Fibroblast of lung (primary cell): Measurements from ENCODE around the gene UGT1A10. TPM values are rescaled to one million over a fixed set of nuclear protein-coding genes. Genes with fewer than 3 reads are reported as not detected.
"Not testable (repeated sequence)": the region's sequence is repeated elsewhere in the genome, so short reads cannot be mapped to it uniquely, and the experiment has no call there.

Source experiments
- DNase-seq, 2 donors: peaks; one replicate each; pipeline versions ENCODE4 v3.0.0 to v3.0.0-alpha.2; 2010; ENCODE audit warnings: low read depth in 2 of 2
- H2AFZ ChIP-seq: 2 replicates; pipeline ENCODE4 v1.5.1; 2012; ENCODE audit warnings: low read length, control low read depth, inconsistent platforms
- H3K27ac ChIP-seq: 2 replicates; pipeline ENCODE4 v1.5.1; 2011; ENCODE audit warnings: low read length, control low read depth; ENCODE audit not compliant: insufficient read depth
- H3K27me3 ChIP-seq: 2 replicates; pipeline ENCODE4 v1.5.1; 2011; ENCODE audit warnings: mild to moderate bottlenecking, low read length; ENCODE audit not compliant: control insufficient read depth, insufficient read depth
- H3K36me3 ChIP-seq: 2 replicates; pipeline ENCODE4 v1.5.1; 2011; ENCODE audit warnings: low read length; ENCODE audit not compliant: control insufficient read depth, insufficient read depth
- H3K4me1 ChIP-seq: 2 replicates; pipeline ENCODE4 v1.5.1; 2011; ENCODE audit warnings: low read length; ENCODE audit not compliant: control insufficient read depth, insufficient read depth; ENCODE audit errors: extremely low read depth
- H3K4me2 ChIP-seq: 2 replicates; pipeline ENCODE4 v1.5.1; 2011; ENCODE audit warnings: low read length, control low read depth; ENCODE audit not compliant: insufficient read depth; ENCODE audit errors: extremely low read depth
- H3K4me3 ChIP-seq, 4 experiments: fragments of 200-600 bp in 1 of 4; sonication (generic) in 1 of 4; replicated peaks in 1 of 4; 2 replicates each; pipeline ENCODE4 v1.5.1; 2011 to 2016; ENCODE audit warnings: low read length in 4 of 4, low read depth in 3 of 4, mild to moderate bottlenecking in 3 of 4, control low read depth in 2 of 4, inconsistent platforms in 1 of 4, mixed read lengths in 1 of 4; ENCODE audit not compliant: insufficient read depth in 1 of 4; ENCODE audit errors: control extremely low read depth in 1 of 4
- H3K79me2 ChIP-seq: 2 replicates; pipeline ENCODE4 v1.5.1; 2012; ENCODE audit warnings: mild to moderate bottlenecking, low read length, inconsistent platforms; ENCODE audit not compliant: control insufficient read depth, insufficient read depth
- H3K9ac ChIP-seq: 2 replicates; pipeline ENCODE4 v1.5.1; 2011; ENCODE audit warnings: mild to moderate bottlenecking, low read length, control low read depth; ENCODE audit not compliant: insufficient read depth
- H3K9me3 ChIP-seq: 2 replicates; pipeline ENCODE4 v1.5.1; 2012; ENCODE audit warnings: low read depth, low read length; ENCODE audit not compliant: control insufficient read depth, insufficient read depth
- H4K20me1 ChIP-seq: 2 replicates; pipeline ENCODE4 v1.5.1; 2011; ENCODE audit warnings: low read length; ENCODE audit not compliant: control insufficient read depth, insufficient read depth; ENCODE audit errors: extremely low read depth
- CTCF ChIP-seq, 2 donors: IDR thresholded peaks in 1 of 2; conservative IDR thresholded peaks in 1 of 2; 1 replicate in 1 of 2; 2 replicates in 1 of 2; pipeline ENCODE4 v1.5.1; 2011 to 2012; ENCODE audit warnings: low read length in 2 of 2, control low read depth in 1 of 2, inconsistent platforms in 1 of 2, low read depth in 1 of 2, mild to moderate bottlenecking in 1 of 2
- EZH2 ChIP-seq: IDR thresholded peaks from 2 replicates; pipeline ENCODE4 v1.5.1; 2012; ENCODE audit warnings: low read length, control low read depth, mild to moderate bottlenecking; ENCODE audit errors: missing control alignments
- polyA plus RNA-seq, 2 donors: library from polyadenylated mRNA; depleted of rRNA in 1 of 2; stranded (reverse) in 1 of 2; unstranded in 1 of 2; fragments of >200 nt; gene quantifications; 2 replicates each; pipeline ENCODE4 v1.2.1, GENCODE V29; 2011 to 2012; ENCODE audit warnings: missing spikeins in 1 of 2
- total RNA-seq: library from RNA; depleted of rRNA; stranded (reverse); fragments of >200 nt; gene quantifications from 2 replicates; pipeline ENCODE4 v1.2.1, GENCODE V29; 2014

UGT1A10 gene
- total and polyA plus RNA-seq, 2 donors (not counting 1 experiment from before 2014, with no cell fraction given) = not detected

GRCh38 chr2:233745073-233745755 is 109.0 kb downstream of the UGT1A10 start:
- no peaks in the 10 kb centered on the region for H3K9me3 ChIP-seq
- H2AFZ ChIP-seq = no peak overlapping the region
- no peak for TF ChIP-seq EZH2
- no peak for TF ChIP-seq CTCF (conservative IDR thresholded peaks at IDR 0.05 in 1 of 2, IDR thresholded peaks at IDR 0.05 in 1 of 2; ENCODE audit: low read depth in 1 of 2, low read length in 2 of 2)
- no peak overlapping the region for H3K4me2 ChIP-seq
- H3K36me3 ChIP-seq = no peaks in the 10 kb centered on the region
- H3K79me2 ChIP-seq = no peaks in the 10 kb centered on the region
- no peaks in the 10 kb centered on the region for H3K4me1 ChIP-seq
- H3K27ac ChIP-seq = no peak overlapping the region
- H4K20me1 ChIP-seq = no peaks in the 10 kb centered on the region
- no peak overlapping the region for H3K9ac ChIP-seq
- no peak overlapping the region for H3K4me3 ChIP-seq
- DNase-seq = no peak
- H3K27me3 ChIP-seq = no peaks in the 10 kb centered on the region

GRCh38 chr2:233745838-233746237 is 109.6 kb downstream of the UGT1A10 start:
- not testable (repeated sequence) for H3K27me3 ChIP-seq, H3K9me3 ChIP-seq, H2AFZ ChIP-seq, H3K4me1 ChIP-seq, H3K9ac ChIP-seq, DNase-seq, H3K4me2 ChIP-seq, H3K79me2 ChIP-seq, H3K27ac ChIP-seq, H4K20me1 ChIP-seq, H3K36me3 ChIP-seq, H3K4me3 ChIP-seq

GRCh38 chr2:233746475-233747282 is 110.4 kb downstream of the UGT1A10 start:
- Histone ChIP-seq H4K20me1 (no peaks in the 10 kb centered on the region), H3K9me3 (no peaks in the 10 kb centered on the region), H3K27ac (no peak overlapping the region), H3K4me3 (no peak overlapping the region), H3K4me2 (no peak overlapping the region), H3K9ac (no peak overlapping the region), H2AFZ (no peak overlapping the region), H3K36me3 (no peaks in the 10 kb centered on the region), H3K4me1 (no peaks in the 10 kb centered on the region), H3K79me2 (no peaks in the 10 kb centered on the region), H3K27me3 (no peaks in the 10 kb centered on the region)
- peak in 1 of 2 donors; percentile 78 for DNase-seq
- no peak for TF ChIP-seq CTCF (conservative IDR thresholded peaks at IDR 0.05 in 1 of 2, IDR thresholded peaks at IDR 0.05 in 1 of 2; ENCODE audit: low read depth in 1 of 2, low read length in 2 of 2)
- no peak for TF ChIP-seq EZH2
